ENCODE measurements around the gene ELMO1. TPM values are rescaled to one million over a fixed set of nuclear protein-coding genes. Genes with fewer than 3 reads are reported as not detected.

The ELMO1 gene
- total and polyA plus RNA-seq, 12 donors, result 7.5 to 46.8 (median 14.9) TPM

- no peaks in the 10 kb centered on the region for H3K36me3 ChIP-seq (replicated peaks in 1 of 2)
- no peaks in the 10 kb centered on the region for H3K27me3 ChIP-seq
- H3K27ac ChIP-seq, result no peak overlapping the region
- 84 to 87% (median 86%) methylated on average over 5 of the region's 5 CpGs for WGBS, 4 donors
- DNase-seq, result no peak
- intact Hi-C loops (cut with DNase I), result no loop called here
- TF ChIP-seq POLR2A (IDR thresholded peaks at IDR 0.05), result no peak
- TF ChIP-seq CTCF (IDR thresholded peaks at IDR 0.05), result no peak
- H3K9me3 ChIP-seq (replicated peaks in 1 of 3), result no peaks in the 10 kb centered on the region
- H3K4me1 ChIP-seq (replicated peaks in 1 of 2), result no peaks in the 10 kb centered on the region
- no peak overlapping the region for H3K4me3 ChIP-seq
Observed at GRCh38 chr7:36911788-36912187, 536.9 kb downstream of the ELMO1 start.

GRCh38 chr7:36910859-36911258 is 537.8 kb downstream of the ELMO1 start:
- WGBS, 4 donors, result 77 to 92% (median 82%) methylated on average over 5 of the region's 5 CpGs
- Histone ChIP-seq H3K4me3 (no peak overlapping the region), H3K27me3 (no peaks in the 10 kb centered on the region), H3K36me3 (replicated peaks in 1 of 2) (no peaks in the 10 kb centered on the region), H3K9me3 (replicated peaks in 1 of 3) (no peaks in the 10 kb centered on the region), H3K27ac (no peak overlapping the region), H3K4me1 (replicated peaks in 1 of 2) (no peaks in the 10 kb centered on the region)
- DNase-seq, result no peak
- TF ChIP-seq POLR2A (IDR thresholded peaks at IDR 0.05), result no peak
- TF ChIP-seq CTCF (IDR thresholded peaks at IDR 0.05), result no peak
- intact Hi-C loops (cut with DNase I), result no loop called here

- Histone ChIP-seq H3K4me3 (no peak overlapping the region), H3K36me3 (replicated peaks in 1 of 2) (no peaks in the 10 kb centered on the region), H3K27ac (no peak overlapping the region), H3K9me3 (replicated peaks in 1 of 3) (no peaks in the 10 kb centered on the region), H3K27me3 (no peaks in the 10 kb centered on the region), H3K4me1 (replicated peaks in 1 of 2) (no peaks in the 10 kb centered on the region)
- intact Hi-C loops (cut with DNase I), result no loop called here
- DNase-seq, result no peak
- 74 to 83% (median 77%) methylated on average over 3 of the region's 3 CpGs for WGBS, 4 donors
- TF ChIP-seq CTCF (IDR thresholded peaks at IDR 0.05) (no peak), POLR2A (IDR thresholded peaks at IDR 0.05) (no peak)
Observed at GRCh38 chr7:36910401-36910800, 538.3 kb downstream of the ELMO1 start.

- no peaks in the 10 kb centered on the region for H3K4me1 ChIP-seq (replicated peaks in 1 of 2)
- 24 to 32% (median 29%) methylated on average over 3 of the region's 3 CpGs for WGBS, 4 donors
- TF ChIP-seq CTCF (IDR thresholded peaks at IDR 0.05) (no peak), POLR2A (IDR thresholded peaks at IDR 0.05) (no peak)
- H3K9me3 ChIP-seq (replicated peaks in 1 of 3), result no peaks in the 10 kb centered on the region
- H3K36me3 ChIP-seq (replicated peaks in 1 of 2), result no peaks in the 10 kb centered on the region
- no peak overlapping the region for H3K4me3 ChIP-seq
- H3K27me3 ChIP-seq, result no peaks in the 10 kb centered on the region
- DNase-seq, result no peak
- intact Hi-C loops (cut with DNase I), result no loop called here
- H3K27ac ChIP-seq, result no peak overlapping the region
Observed at GRCh38 chr7:36906956-36907635, 541.6 kb downstream of the ELMO1 start.

All from adrenal gland (tissue), 12 donors.